Testis (tissue), 3 donors: ENCODE data around the gene HERPUD2. TPM values are rescaled to one million over a fixed set of nuclear protein-coding genes. Genes with fewer than 3 reads are reported as not detected.
"Not testable (repeated sequence)": the region's sequence is repeated elsewhere in the genome, so short reads cannot be mapped to it uniquely, and the experiment has no call there.

Experiments used
- DNase-seq: peaks from one replicate; pipeline ENCODE4 v3.0.0-alpha.2; 2019
- H3K27ac ChIP-seq, 2 donors: fragments of 200-600 bp; sonication (generic); one replicate each; pipeline ENCODE4 v1.5.1; 2019
- H3K27me3 ChIP-seq: fragments of 200-600 bp; sonication (generic); one replicate; pipeline ENCODE4 v1.5.1; 2019
- H3K36me3 ChIP-seq: fragments of 200-600 bp; sonication (generic); one replicate; pipeline ENCODE4 v1.5.1; 2017; ENCODE audit warnings: low read depth; ENCODE audit errors: missing control alignments
- H3K4me1 ChIP-seq: fragments of 200-600 bp; sonication (generic); one replicate; pipeline ENCODE4 v1.5.1; 2019
- H3K4me3 ChIP-seq, 2 donors: fragments of 200-600 bp; sonication (generic); one replicate each; pipeline ENCODE4 v1.5.1; 2017 to 2019
- H3K9me3 ChIP-seq: fragments of 200-600 bp; sonication (generic); one replicate; pipeline ENCODE4 v1.5.1; 2017
- POLR2A ChIP-seq: fragments of 450-650 bp; IDR thresholded peaks from one replicate; pipeline ENCODE4 v1.6.1; 2017; ENCODE audit warnings: antibody characterized with exemption, mild to moderate bottlenecking, moderate library complexity
- WGBS, 2 donors: methylation state at CpG; one replicate each; pipeline ENCODE4 v1.1.5; 2018; 5-methylcytosine and 5-hydroxymethylcytosine counted together
- intact Hi-C: fragments of 100-400 bp; cut with DNase I; formaldehyde crosslinking; loops from one replicate; pipeline ENCODE4 v1.15.1; 2023; ENCODE audit warnings: low total_unique reads
- polyA plus RNA-seq: library from polyadenylated mRNA; stranded (reverse); fragments of 350-450 nt; fragmentation: Illumina TruSeq; extraction: RNeasy Lipid Tissue Mini Kit (QIAGEN cat#74804); gene quantifications from one replicate; pipeline ENCODE4 v1.2.3, GENCODE V29; 2014; ENCODE audit warnings: low read depth, low replicate concordance; ENCODE audit not compliant: insufficient read depth
- total RNA-seq, 2 donors: library from RNA; depleted of rRNA; stranded (reverse); fragments of >200 nt; gene quantifications; one replicate each; pipeline ENCODE4 v1.2.3, GENCODE V29; 2016
- TF ChIP-seq, protein P1 (sequence below), 3 experiments: fragments of 450-650 bp in 2 of 3; fragments of 200-600 bp in 1 of 3; sonication (generic) in 1 of 3; IDR thresholded peaks; one replicate each; pipeline ENCODE4 v1.5.1; 2016 to 2019; ENCODE audit warnings: antibody characterized with exemption in 3 of 3, mild to moderate bottlenecking in 2 of 3, moderate library complexity in 1 of 3

The HERPUD2 gene
- total and polyA plus RNA-seq, 3 donors from 2014 or later = 51.7 to 78.4 (median 63.5) TPM

DNA sequence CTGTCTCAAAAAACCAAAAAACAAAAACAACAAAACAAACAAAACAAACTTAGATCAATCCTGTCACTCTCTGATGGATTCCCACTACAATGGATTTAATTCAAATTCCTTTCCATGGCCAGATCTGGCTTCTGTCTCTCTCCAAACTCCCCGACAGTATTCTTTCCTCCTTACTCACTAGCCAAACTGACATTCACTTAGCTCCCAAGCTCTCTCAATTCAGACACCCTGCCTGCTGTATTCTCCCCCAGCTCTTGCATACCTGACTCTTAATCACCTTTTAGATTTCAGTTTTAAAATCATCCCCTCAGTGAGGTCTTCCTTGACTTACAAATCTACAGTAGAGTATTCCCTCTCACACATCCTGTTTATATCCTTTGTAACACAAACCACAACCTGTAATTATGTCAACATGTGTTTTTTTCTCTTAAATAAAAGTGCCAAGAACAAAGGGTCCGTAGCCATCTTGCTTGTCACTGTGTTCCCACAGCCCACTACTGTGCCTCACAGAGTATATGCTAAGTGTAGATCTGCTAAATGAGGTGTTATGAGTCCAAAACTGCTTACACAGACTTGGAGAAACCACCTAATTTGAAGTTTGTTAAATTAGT lies 14.4 kb downstream of the HERPUD2 start:
- Histone ChIP-seq H3K27me3 (no peaks in the 10 kb centered on the region), H3K4me1 (peaks cover 5% of the 10 kb centered on the region), H3K9me3 (no peaks in the 10 kb centered on the region), H3K36me3 (no peaks in the 10 kb centered on the region), H3K4me3 (no peak overlapping the region), H3K27ac (no peak overlapping the region)
- 71 to 75% methylated on average over 2 of the region's 2 CpGs for WGBS, 2 donors
- no peak for TF ChIP-seq POLR2A
- TF ChIP-seq, protein P1, sequence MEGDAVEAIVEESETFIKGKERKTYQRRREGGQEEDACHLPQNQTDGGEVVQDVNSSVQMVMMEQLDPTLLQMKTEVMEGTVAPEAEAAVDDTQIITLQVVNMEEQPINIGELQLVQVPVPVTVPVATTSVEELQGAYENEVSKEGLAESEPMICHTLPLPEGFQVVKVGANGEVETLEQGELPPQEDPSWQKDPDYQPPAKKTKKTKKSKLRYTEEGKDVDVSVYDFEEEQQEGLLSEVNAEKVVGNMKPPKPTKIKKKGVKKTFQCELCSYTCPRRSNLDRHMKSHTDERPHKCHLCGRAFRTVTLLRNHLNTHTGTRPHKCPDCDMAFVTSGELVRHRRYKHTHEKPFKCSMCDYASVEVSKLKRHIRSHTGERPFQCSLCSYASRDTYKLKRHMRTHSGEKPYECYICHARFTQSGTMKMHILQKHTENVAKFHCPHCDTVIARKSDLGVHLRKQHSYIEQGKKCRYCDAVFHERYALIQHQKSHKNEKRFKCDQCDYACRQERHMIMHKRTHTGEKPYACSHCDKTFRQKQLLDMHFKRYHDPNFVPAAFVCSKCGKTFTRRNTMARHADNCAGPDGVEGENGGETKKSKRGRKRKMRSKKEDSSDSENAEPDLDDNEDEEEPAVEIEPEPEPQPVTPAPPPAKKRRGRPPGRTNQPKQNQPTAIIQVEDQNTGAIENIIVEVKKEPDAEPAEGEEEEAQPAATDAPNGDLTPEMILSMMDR (IDR thresholded peaks at IDR 0.05) = no peak
- DNase-seq = no peak
- intact Hi-C loops = no loop called here

DNA sequence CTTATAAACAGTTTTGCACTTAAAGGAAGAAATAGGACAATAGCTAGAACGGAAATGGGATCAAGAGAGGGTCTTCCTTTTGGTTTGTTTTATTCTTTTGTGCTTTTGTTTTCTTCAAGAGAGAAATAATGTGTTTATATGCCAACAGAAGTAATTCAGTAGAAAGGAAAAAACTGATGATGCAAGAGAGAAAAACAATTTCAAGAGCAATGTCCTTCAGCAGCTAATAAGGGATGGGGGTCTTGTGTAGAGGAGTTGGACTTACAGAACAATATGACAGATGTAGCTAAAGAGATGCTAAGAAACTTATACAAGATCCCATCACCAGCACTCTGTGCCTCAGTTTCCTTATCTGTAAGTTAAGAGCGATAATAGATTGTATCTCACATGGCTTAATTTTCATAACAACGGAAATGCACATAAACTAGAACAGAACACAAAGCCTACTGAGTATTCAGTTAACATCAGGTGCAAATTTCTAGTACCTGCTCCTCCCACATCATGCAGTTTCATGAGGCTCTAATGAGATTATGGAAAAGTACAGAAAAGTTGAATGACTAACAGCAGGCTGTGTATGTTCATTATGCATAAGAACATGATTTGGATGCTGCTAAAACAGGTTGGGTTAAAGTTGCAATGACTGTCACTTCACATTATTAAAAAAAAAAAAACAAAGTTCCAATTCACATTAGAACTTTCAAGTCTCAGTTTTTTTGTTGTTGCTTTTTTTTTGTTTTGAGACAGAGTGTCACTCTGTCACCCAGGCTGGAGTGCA lies 17.2 kb downstream of the HERPUD2 start:
- H3K36me3 ChIP-seq = no peaks in the 10 kb centered on the region
- no peak for DNase-seq
- H3K27ac ChIP-seq = no peak overlapping the region
- intact Hi-C loops = no loop called here
- WGBS, 2 donors = 89 to 91% methylated on average over 3 of the region's 3 CpGs
- H3K4me1 ChIP-seq = peaks cover 5% of the 10 kb centered on the region
- TF ChIP-seq, protein P1 (IDR thresholded peaks at IDR 0.05) = no peak
- no peak for TF ChIP-seq POLR2A
- H3K4me3 ChIP-seq = no peak overlapping the region
- H3K27me3 ChIP-seq = no peaks in the 10 kb centered on the region
- no peaks in the 10 kb centered on the region for H3K9me3 ChIP-seq

- TF ChIP-seq, protein P1 (IDR thresholded peaks at IDR 0.05) = no peak
- no peak for TF ChIP-seq POLR2A
- H3K4me3 ChIP-seq = no peak overlapping the region
- H3K27ac ChIP-seq = no peak overlapping the region
- no peaks in the 10 kb centered on the region for H3K36me3 ChIP-seq
- WGBS, 2 donors = 23 to 29% methylated on average over 1 of the region's 1 CpG
- intact Hi-C loops = no loop called here
- DNase-seq = no peak
- H3K27me3 ChIP-seq = no peaks in the 10 kb centered on the region
- H3K4me1 ChIP-seq = peaks cover 5% of the 10 kb centered on the region
- no peaks in the 10 kb centered on the region for H3K9me3 ChIP-seq
These were observed 18.7 kb downstream of the HERPUD2 start for GRCh38 chr7:35676211-35676610.

DNA sequence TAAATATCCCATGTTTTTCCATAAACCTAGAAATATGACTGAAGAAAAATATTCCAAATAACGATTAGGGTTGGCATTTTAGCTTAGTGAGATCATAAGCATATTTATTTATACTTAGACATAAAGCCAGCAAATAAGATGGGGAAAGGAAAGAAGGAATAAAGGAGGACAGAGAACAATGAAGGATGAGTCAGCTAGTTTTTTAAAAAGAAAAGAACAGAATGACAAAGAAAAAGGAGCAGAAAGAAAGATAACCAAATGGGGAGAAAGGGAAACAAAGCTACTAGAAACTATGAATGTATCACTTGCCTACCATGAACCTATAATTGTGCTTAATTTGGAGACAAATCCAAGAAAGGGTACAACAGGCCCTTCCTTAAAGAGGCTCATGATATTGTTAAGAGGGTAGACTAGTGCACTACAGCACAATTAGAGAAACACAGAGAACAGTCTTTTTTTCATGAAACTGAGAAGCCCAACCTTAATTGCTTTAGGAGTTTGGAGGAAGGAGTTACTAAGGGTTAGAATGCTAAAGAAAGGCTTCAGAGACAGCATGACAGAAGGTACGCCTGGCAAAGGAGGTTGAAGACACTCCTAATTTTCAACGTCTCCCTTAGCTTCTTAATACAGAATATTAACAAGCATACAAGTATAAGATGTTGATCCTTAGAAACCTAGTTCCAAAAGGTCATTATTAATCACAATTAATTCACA lies 23.9 kb downstream of the HERPUD2 start:
- no peak overlapping the region for H3K4me3 ChIP-seq
- no peaks in the 10 kb centered on the region for H3K36me3 ChIP-seq
- H3K27me3 ChIP-seq = no peaks in the 10 kb centered on the region
- no peak for DNase-seq
- intact Hi-C loops = no loop called here
- WGBS, 2 donors = 80 to 84% methylated on average over 3 of the region's 3 CpGs
- TF ChIP-seq, protein P1 (IDR thresholded peaks at IDR 0.05) = no peak
- TF ChIP-seq POLR2A = no peak
- H3K4me1 ChIP-seq = peaks cover 8% of the 10 kb centered on the region
- no peaks in the 10 kb centered on the region for H3K9me3 ChIP-seq
- H3K27ac ChIP-seq = peak overlapping the region in 1 of 2 donors; percentile 60

- H3K4me3 ChIP-seq, H3K27me3 ChIP-seq, H3K36me3 ChIP-seq, H3K9me3 ChIP-seq, intact Hi-C loops, H3K27ac ChIP-seq, DNase-seq, H3K4me1 ChIP-seq: not testable (repeated sequence)
- 93 to 99% methylated on average over 4 of the region's 4 CpGs for WGBS, 2 donors
These were observed 34.5 kb downstream of the HERPUD2 start for GRCh38 chr7:35660411-35660810.
